AG09309 (cell line): ENCODE data around the gene PEX26.
A peak's percentile ranks its signal among the peaks of the same experiment; 100 is the strongest.
"Not testable (repeated sequence)": the region's sequence is repeated elsewhere in the genome, so short reads cannot be mapped to it uniquely, and the experiment has no call there.

ENCODE experiments used
- DNase-seq: peaks from one replicate; pipeline ENCODE4 v3.0.0-alpha.2; 2010; ENCODE audit warnings: low read depth
- H3K4me3 ChIP-seq: 2 replicates; pipeline ENCODE4 v1.5.1; 2011; ENCODE audit warnings: mild to moderate bottlenecking, low read depth, low read length, moderate library complexity; ENCODE audit not compliant: control insufficient read depth
- TF ChIP-seq, protein P1 (sequence below): IDR thresholded peaks from 2 replicates; pipeline ENCODE4 v1.5.1; 2011; ENCODE audit warnings: mild to moderate bottlenecking, low read depth, low read length, inconsistent platforms; ENCODE audit not compliant: insufficient read depth, control insufficient read depth; ENCODE audit errors: missing control alignments

The PEX26 gene

GRCh38 chr22:18071968-18072310 lies 5.9 kb upstream of the PEX26 start:
- DNase-seq: no peak
- TF ChIP-seq, protein P1, sequence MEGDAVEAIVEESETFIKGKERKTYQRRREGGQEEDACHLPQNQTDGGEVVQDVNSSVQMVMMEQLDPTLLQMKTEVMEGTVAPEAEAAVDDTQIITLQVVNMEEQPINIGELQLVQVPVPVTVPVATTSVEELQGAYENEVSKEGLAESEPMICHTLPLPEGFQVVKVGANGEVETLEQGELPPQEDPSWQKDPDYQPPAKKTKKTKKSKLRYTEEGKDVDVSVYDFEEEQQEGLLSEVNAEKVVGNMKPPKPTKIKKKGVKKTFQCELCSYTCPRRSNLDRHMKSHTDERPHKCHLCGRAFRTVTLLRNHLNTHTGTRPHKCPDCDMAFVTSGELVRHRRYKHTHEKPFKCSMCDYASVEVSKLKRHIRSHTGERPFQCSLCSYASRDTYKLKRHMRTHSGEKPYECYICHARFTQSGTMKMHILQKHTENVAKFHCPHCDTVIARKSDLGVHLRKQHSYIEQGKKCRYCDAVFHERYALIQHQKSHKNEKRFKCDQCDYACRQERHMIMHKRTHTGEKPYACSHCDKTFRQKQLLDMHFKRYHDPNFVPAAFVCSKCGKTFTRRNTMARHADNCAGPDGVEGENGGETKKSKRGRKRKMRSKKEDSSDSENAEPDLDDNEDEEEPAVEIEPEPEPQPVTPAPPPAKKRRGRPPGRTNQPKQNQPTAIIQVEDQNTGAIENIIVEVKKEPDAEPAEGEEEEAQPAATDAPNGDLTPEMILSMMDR: no peak
- H3K4me3 ChIP-seq: no peak overlapping the region

- TF ChIP-seq, protein P1: no peak
- H3K4me3 ChIP-seq: no peak overlapping the region
- no peak for DNase-seq
Measured at GRCh38 chr22:18073467-18073866, 4.3 kb upstream of the PEX26 start.

GRCh38 chr22:18073927-18074326 lies 3.9 kb upstream of the PEX26 start:
- not testable (repeated sequence) for DNase-seq, H3K4me3 ChIP-seq

GRCh38 chr22:18075101-18075719 lies 2.6 kb upstream of the PEX26 start:
- no peak overlapping the region for H3K4me3 ChIP-seq
- no peak for DNase-seq
- TF ChIP-seq, protein P1: no peak

DNA sequence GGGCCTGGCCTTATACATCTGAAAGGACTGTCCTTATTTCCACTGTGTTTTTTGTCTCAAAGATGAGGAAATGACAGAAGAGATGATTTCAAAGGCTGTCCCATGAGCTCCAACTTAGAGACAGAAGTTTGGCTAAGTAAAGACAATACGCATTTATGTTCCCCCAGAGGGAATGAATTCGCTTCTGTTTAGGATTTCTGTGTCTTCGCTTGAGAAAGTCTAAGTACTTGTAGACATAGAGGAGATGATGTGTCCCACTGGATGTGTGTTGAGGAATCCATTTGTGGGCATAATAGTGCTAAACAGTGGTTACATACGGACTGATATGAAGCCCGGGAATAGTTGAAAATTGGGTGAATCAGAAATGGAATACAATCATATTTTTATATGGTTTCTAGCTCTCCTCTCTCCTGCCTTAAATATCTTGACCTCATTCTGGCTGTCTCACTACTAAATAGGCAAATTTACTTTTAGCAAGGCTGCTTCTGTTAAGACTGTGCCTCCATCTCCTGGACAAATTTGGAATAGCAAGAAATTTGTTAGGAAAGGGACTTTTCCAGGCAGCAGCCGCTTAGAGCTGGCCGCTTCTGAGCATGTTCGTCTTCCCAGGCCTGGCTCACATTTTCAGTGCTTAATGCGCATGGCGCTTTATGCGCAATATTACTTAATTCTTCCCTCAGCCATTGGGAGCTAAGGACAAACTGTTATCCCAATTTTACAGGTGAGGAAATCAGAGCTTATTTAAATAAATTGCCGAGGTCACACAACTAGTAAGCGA lies 1.9 kb upstream of the PEX26 start:
- no peak overlapping the region for H3K4me3 ChIP-seq
- TF ChIP-seq, protein P1: peak; percentile 82
- peak; percentile 74 for DNase-seq

- peak overlapping the region; percentile 66 for H3K4me3 ChIP-seq
- TF ChIP-seq, protein P1: no peak
- no peak for DNase-seq
Measured at GRCh38 chr22:18077087-18077638, 627 bp upstream of the PEX26 start.
